Endothelial cell of umbilical vein (primary cell): ENCODE measurements around the gene BCL3.

Experiments
- EZH2 ChIP-seq: IDR thresholded peaks from 2 replicates; pipeline ENCODE4 v1.6.1; 2012; ENCODE audit warnings: borderline replicate concordance, low read depth, mild to moderate bottlenecking, moderate library complexity, low read length, inconsistent platforms; ENCODE audit not compliant: severe bottlenecking
- JUN ChIP-seq: IDR thresholded peaks from 2 replicates; pipeline ENCODE4 v1.6.1; 2011; ENCODE audit warnings: borderline replicate concordance, low read depth; ENCODE audit not compliant: insufficient read length, insufficient read depth
- MYC ChIP-seq: IDR thresholded peaks from one replicate; pipeline ENCODE4 v1.6.1; 2011; ENCODE audit warnings: mild to moderate bottlenecking, low read depth, low read length
- POLR2A ChIP-seq: IDR thresholded peaks from 2 replicates; pipeline ENCODE4 v1.6.1; 2012; ENCODE audit warnings: low read depth, mild to moderate bottlenecking, control low read depth, low read length
- TF ChIP-seq, protein P1 (sequence below), 2 donors: IDR thresholded peaks; 1 replicate in 1 of 2; 2 replicates in 1 of 2; pipeline ENCODE4 v1.5.1; 2011; ENCODE audit warnings: low read length in 2 of 2, mild to moderate bottlenecking in 2 of 2, moderate library complexity in 2 of 2, control low read depth in 1 of 2, inconsistent platforms in 1 of 2, low read depth in 1 of 2; ENCODE audit not compliant: insufficient read depth in 1 of 2; ENCODE audit errors: extremely low read depth in 1 of 2

DNA sequence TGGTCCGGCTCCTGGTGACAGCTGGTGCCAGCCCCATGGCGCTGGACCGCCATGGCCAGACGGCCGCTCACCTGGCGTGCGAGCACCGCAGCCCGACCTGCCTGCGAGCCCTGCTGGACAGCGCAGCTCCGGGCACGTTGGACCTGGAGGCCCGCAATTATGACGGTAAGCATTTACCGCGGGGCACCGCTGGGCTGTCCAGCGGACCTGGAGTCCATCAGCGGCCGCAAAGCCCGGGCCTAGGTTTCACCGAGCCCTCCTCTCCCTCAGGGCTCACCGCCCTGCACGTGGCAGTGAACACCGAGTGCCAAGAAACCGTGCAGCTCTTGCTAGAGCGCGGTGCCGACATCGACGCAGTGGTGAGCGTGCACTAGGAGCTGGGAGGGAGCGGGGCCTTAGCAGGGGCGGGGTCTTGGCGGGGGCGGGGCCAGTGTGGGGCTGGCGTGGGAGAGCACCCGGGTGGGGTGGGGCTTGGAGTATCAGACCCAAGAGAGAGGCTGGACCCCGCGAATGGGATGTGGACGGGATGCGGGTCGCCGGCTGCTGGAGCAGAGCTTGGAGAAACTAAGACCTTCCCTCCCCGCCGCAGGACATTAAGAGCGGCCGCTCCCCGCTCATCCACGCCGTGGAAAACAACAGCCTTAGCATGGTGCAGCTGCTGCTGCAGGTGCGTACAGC lies 8.7 kb downstream of the BCL3 start:
- TF ChIP-seq, protein P1, sequence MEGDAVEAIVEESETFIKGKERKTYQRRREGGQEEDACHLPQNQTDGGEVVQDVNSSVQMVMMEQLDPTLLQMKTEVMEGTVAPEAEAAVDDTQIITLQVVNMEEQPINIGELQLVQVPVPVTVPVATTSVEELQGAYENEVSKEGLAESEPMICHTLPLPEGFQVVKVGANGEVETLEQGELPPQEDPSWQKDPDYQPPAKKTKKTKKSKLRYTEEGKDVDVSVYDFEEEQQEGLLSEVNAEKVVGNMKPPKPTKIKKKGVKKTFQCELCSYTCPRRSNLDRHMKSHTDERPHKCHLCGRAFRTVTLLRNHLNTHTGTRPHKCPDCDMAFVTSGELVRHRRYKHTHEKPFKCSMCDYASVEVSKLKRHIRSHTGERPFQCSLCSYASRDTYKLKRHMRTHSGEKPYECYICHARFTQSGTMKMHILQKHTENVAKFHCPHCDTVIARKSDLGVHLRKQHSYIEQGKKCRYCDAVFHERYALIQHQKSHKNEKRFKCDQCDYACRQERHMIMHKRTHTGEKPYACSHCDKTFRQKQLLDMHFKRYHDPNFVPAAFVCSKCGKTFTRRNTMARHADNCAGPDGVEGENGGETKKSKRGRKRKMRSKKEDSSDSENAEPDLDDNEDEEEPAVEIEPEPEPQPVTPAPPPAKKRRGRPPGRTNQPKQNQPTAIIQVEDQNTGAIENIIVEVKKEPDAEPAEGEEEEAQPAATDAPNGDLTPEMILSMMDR (IDR thresholded peaks at IDR 0.05; ENCODE audit: extremely low read depth in 1 of 2, insufficient read depth in 1 of 2, low read depth in 1 of 2, low read length in 2 of 2) = no peak
- TF ChIP-seq POLR2A = no peak
- no peak for TF ChIP-seq MYC
- TF ChIP-seq JUN = no peak
- TF ChIP-seq EZH2 = no peak
